Loucy (cell line): ENCODE results near the gene PHACTR4.

Experiments used
- EZH2phosphoT487 ChIP-seq: fragments of 200-600 bp; IDR thresholded peaks from 2 replicates; pipeline ENCODE4 v1.6.1; 2018; ENCODE audit warnings: antibody characterized with exemption, mild to moderate bottlenecking, moderate library complexity, borderline replicate concordance
- TF ChIP-seq, protein P1 (sequence below): fragments of 200-600 bp; sonication (generic); conservative IDR thresholded peaks from 2 replicates; pipeline ENCODE4 v1.5.1; 2014; ENCODE audit warnings: mild to moderate bottlenecking, antibody characterized with exemption, low read length

DNA sequence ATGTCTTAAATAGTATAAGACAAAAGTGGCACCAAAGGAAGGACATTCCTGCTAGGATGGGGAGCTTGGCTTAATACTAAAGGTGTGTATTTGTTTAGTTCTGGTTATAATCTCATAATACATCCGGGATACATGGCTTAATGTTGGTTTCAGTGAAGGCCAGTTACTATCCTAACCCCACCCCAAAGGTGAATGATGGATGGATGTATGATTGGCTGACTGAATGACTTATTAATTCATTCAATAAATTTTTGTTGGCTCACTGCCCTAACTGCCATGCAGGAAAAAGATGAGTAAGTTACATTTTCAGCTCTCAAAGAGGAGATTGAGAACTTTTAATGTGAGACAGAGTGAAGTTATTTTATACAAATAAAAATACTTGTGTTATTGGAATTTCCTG is 52.2 kb downstream of the PHACTR4 start:
- TF ChIP-seq, protein P1, sequence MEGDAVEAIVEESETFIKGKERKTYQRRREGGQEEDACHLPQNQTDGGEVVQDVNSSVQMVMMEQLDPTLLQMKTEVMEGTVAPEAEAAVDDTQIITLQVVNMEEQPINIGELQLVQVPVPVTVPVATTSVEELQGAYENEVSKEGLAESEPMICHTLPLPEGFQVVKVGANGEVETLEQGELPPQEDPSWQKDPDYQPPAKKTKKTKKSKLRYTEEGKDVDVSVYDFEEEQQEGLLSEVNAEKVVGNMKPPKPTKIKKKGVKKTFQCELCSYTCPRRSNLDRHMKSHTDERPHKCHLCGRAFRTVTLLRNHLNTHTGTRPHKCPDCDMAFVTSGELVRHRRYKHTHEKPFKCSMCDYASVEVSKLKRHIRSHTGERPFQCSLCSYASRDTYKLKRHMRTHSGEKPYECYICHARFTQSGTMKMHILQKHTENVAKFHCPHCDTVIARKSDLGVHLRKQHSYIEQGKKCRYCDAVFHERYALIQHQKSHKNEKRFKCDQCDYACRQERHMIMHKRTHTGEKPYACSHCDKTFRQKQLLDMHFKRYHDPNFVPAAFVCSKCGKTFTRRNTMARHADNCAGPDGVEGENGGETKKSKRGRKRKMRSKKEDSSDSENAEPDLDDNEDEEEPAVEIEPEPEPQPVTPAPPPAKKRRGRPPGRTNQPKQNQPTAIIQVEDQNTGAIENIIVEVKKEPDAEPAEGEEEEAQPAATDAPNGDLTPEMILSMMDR, result no peak
- no peak for TF ChIP-seq EZH2phosphoT487
